Glutamatergic neuron (in vitro differentiated cells): ENCODE measurements around the gene CABP2. TPM values are rescaled to one million over a fixed set of nuclear protein-coding genes. Genes with fewer than 3 reads are reported as not detected.

Experiments
- DNase-seq: peaks from one replicate; pipeline ENCODE4 v3.0.0; 2022
- H3K27ac Mint-ChIP-seq: one replicate; pipeline ENCODE4 v1.8.0; 2020; ENCODE audit warnings: mild to moderate bottlenecking, mixed read lengths, inconsistent platforms; ENCODE audit not compliant: unreplicated experiment
- H3K27me3 Mint-ChIP-seq: one replicate; pipeline ENCODE4 v1.8.0; 2020; ENCODE audit warnings: mild to moderate bottlenecking, moderate library complexity, mixed read lengths, inconsistent platforms; ENCODE audit not compliant: unreplicated experiment
- H3K36me3 Mint-ChIP-seq: one replicate; pipeline ENCODE4 v1.8.0; 2020; ENCODE audit warnings: mild to moderate bottlenecking, mixed read lengths, inconsistent platforms; ENCODE audit not compliant: unreplicated experiment
- H3K4me1 Mint-ChIP-seq: one replicate; pipeline ENCODE4 v1.8.0; 2020; ENCODE audit warnings: mild to moderate bottlenecking, low read depth, mixed read lengths, inconsistent platforms; ENCODE audit not compliant: unreplicated experiment
- H3K4me3 Mint-ChIP-seq: one replicate; pipeline ENCODE4 v1.8.0; 2020; ENCODE audit warnings: mild to moderate bottlenecking, mixed read lengths, inconsistent platforms; ENCODE audit not compliant: unreplicated experiment
- H3K9me3 Mint-ChIP-seq: one replicate; pipeline ENCODE4 v1.8.0; 2020; ENCODE audit warnings: mild to moderate bottlenecking, moderate library complexity, mixed read lengths, inconsistent platforms; ENCODE audit not compliant: unreplicated experiment
- total RNA-seq: library from RNA; stranded (reverse); fragmentation: NEBNext Ultra II Directional; extraction: Animal tissue kit (Norgen Biotek cat#: 25700); gene quantifications from one replicate; pipeline ENCODE4 v1.2.1, GENCODE V29; 2021; ENCODE audit not compliant: unreplicated experiment
- TF ChIP-seq, protein P1 (sequence below): fragments of 200-600 bp; sonication (generic); IDR thresholded peaks from one replicate; pipeline ENCODE4 v1.5.0; 2021; ENCODE audit not compliant: partially characterized antibody, unreplicated experiment

Gene CABP2
- total RNA-seq, 1 donor from 2014 or later, result not detected

DNA sequence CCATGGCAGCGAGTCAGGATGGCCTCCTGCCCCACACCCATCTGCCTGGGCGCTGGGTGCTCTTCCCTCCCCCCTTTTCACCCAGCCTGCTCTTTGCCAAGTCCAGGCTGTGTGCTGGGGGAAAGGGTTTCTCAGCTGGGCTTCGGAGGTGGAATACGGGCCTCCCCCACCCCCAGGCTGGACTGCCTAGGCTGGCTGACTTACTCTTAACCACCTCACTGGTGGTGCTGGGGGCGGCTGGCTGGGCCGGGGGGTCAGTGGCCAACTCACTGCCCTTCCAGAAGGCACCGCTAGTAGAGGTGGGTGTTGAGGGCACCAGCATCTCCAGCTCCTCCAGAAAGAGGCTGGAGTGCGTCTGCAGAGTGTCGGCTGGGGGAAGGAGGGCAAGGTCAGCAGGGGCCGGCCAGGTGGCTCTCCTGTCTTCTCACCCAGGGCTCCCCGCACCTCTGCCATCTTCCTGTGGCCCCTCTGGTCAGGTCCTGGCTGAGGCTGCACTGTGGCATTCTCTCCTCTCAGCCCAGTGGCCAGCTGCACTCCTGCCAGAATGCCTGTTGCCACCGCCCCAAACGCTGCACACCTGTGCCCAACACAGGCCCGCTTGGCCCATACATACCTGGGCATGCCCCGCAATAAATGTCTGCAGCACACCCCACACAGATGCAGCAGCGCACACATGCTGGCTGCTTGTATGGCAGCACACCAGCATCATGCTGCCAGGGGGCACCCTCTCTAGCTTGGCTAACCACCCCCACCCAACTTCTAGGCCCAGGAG, 27.8 kb downstream of the CABP2 start:
- H3K27ac Mint-ChIP-seq, result no peak overlapping the region
- H3K36me3 Mint-ChIP-seq, result no peaks in the 10 kb centered on the region
- H3K27me3 Mint-ChIP-seq, result no peaks in the 10 kb centered on the region
- no peaks in the 10 kb centered on the region for H3K4me1 Mint-ChIP-seq
- DNase-seq, result no peak
- TF ChIP-seq, protein P1, sequence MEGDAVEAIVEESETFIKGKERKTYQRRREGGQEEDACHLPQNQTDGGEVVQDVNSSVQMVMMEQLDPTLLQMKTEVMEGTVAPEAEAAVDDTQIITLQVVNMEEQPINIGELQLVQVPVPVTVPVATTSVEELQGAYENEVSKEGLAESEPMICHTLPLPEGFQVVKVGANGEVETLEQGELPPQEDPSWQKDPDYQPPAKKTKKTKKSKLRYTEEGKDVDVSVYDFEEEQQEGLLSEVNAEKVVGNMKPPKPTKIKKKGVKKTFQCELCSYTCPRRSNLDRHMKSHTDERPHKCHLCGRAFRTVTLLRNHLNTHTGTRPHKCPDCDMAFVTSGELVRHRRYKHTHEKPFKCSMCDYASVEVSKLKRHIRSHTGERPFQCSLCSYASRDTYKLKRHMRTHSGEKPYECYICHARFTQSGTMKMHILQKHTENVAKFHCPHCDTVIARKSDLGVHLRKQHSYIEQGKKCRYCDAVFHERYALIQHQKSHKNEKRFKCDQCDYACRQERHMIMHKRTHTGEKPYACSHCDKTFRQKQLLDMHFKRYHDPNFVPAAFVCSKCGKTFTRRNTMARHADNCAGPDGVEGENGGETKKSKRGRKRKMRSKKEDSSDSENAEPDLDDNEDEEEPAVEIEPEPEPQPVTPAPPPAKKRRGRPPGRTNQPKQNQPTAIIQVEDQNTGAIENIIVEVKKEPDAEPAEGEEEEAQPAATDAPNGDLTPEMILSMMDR, result no peak
- no peaks in the 10 kb centered on the region for H3K9me3 Mint-ChIP-seq
- no peak overlapping the region for H3K4me3 Mint-ChIP-seq

DNA sequence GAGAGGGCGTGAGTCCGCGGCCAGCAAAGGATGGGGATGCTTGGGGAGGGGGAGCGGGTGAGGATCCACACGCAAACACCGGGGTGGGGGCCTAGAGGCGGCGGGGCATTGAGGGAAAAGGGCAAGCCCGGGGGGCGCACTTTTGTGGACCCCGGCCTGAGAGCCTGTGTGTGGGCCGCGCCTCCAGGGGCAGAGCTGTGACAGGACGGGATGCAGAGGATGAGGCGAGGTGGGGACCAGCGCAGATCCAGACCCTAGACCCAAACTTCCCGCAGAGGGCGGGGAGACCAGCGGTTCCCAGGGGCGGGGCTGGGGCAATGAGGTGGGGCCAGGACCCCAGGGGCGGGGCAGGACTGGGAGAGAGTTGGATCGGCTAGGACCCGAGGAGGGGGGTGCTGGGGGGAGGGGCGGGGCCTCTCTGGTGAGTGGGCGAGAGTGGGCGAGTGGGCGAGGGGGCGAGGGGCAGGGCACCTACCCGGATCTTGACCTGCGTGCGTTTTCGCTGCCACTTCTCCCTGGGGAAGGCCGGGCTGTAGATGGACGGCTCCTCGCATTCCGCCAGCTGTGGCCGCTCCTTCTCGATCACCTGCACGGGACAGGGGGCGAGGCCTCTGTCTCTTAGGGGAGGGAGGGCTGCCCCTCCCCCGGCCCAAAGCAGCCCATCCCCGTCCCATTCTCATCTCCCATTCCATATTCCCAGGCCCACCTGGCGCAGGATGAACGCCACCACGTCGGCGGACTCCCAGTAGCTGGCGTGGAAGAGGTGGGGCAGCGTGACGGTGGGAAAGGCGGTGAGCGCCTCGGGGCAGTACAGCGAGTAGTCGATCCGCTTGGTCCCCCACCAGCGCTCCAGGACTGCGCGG, 28.6 kb downstream of the CABP2 start:
- H3K27me3 Mint-ChIP-seq, result no peaks in the 10 kb centered on the region
- no peak overlapping the region for H3K27ac Mint-ChIP-seq
- no peak overlapping the region for H3K4me3 Mint-ChIP-seq
- no peaks in the 10 kb centered on the region for H3K9me3 Mint-ChIP-seq
- no peaks in the 10 kb centered on the region for H3K36me3 Mint-ChIP-seq
- DNase-seq, result no peak
- TF ChIP-seq, protein P1, result no peak
- no peaks in the 10 kb centered on the region for H3K4me1 Mint-ChIP-seq

DNA sequence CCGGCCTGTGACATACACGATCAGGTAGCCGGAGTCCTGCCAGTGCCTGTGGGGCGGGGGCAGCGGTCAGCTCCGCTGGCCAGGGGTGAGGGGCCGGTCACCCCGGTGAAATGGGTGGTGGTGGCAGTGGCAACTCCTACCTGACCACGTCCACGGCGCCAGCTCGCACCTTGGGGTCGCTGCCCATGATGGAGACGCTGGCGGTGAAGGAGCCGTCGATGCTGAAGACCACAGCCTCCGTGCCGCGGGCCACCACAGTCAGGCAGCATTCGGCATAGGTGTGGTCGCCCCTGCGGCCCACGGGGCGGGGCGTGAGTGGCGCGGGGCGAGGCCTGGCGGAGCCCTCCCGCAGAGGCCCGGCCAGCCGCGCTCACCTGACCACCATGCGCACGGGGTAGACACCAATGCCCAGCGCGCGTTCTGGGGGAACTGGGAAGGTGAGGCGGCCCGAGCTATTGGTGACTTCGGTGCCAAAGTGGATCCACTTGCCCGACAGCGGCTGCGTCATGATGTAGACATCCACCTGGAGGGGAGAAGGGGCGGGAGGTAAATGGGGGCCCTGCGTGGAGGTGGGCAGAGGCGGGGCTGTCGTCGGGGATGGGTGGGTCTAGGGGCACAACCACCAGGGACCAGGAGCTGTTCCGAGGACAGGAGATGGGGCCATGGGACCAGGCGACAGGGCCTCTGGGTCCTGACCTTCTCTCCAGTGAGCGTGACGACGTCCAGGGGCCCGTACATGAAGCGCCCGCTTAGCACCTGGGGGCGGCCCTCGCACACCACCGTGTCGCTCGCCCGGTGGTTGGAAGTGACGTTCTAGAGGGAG, 29.5 kb downstream of the CABP2 start:
- TF ChIP-seq, protein P1, result no peak
- Mint-ChIP-seq H3K36me3 (no peaks in the 10 kb centered on the region), H3K27ac (no peak overlapping the region), H3K27me3 (no peaks in the 10 kb centered on the region), H3K4me1 (no peaks in the 10 kb centered on the region), H3K9me3 (no peaks in the 10 kb centered on the region), H3K4me3 (no peak overlapping the region)
- no peak for DNase-seq

DNA sequence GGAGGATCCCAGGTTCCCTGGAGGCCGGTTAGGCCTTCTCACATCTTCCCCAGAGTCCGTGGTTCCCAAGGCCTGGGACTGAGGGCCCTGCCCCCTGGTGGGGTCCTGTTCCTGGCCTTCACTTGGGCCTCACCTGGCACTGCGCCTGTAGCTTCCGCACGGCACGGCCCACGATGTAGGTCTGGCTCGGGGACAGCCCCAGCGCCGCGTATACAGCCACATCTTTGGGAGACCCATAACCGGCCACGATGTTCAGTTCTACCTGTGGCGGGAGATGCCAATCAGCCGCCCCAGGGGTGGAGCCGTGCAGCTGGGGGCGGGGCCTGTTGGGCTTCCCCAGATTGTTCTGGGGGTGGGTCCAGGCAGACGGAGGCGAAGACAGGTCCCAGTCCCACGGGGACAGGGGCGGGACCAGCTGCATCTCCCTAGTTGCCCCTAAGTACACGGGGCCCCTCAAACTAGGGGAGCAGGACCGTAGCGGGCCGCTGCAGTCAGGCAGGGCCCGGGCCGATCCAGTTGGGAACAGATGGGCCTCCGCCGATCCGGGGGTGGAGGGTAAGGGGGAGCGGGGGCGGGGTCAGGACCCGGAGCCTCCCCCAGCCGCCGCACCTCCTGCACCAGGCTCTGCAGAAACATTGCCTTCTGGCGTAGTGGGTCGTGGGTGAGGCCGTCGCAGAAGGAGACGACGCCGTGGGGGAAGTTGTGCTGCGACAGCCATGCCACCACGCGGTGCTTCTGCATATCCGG, 30.3 kb downstream of the CABP2 start:
- TF ChIP-seq, protein P1, result no peak
- H3K27me3 Mint-ChIP-seq, result peaks cover under 1% of the 10 kb centered on the region
- H3K9me3 Mint-ChIP-seq, result no peaks in the 10 kb centered on the region
- DNase-seq, result no peak
- H3K4me1 Mint-ChIP-seq, result no peaks in the 10 kb centered on the region
- no peak overlapping the region for H3K4me3 Mint-ChIP-seq
- no peak overlapping the region for H3K27ac Mint-ChIP-seq
- H3K36me3 Mint-ChIP-seq, result no peaks in the 10 kb centered on the region
